GM18502 (cell line): ENCODE results near the gene RTP2.

Experiments used
- ATAC-seq: cut with Tn5 transposase; IDR thresholded peaks from one replicate; pipeline ENCODE4 v1.9.1; 2021; ENCODE audit warnings: mild to moderate bottlenecking; ENCODE audit not compliant: unreplicated experiment, poor library complexity

The RTP2 gene

GRCh38 chr3:187739094-187739560 lies 36.8 kb upstream of the RTP2 start:
- no peak for ATAC-seq

DNA sequence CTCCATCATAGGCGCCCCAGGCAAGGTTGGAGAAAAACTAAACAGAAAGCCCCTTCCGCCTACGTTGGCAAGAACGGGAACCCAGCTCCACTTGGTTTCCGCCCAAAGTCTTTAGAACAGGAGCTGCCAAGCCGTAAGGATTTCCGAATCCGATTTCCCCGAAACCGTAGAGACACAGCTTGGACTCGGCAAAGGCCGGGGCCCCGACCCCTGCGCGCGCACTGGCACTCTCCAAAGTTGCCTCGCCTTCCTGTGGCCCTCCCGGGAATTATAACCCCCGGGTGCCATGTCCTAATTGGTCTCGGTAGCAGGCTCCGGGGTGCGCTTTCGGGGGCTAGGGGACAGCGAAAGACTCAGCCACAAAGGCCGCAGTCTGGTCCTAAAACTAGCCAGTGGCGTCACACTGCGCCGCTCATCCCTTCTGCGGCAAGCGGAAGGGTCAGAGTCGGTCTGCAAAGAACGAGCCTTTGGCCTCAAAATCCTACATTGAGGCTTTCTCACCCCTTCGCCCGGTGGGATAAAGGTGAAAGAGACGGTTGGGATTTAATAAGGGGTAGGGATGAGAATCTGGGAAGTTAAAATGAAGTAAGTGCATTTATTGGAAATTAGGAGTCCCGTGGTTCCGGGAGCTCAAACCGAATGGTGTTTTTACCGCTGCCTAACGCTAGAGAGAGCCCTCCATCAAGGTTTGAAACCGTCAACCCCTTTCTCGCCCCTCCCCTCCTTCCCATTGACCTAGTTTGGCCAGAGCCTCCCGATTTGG lies 36.2 kb upstream of the RTP2 start:
- ATAC-seq = peak; percentile 66

DNA sequence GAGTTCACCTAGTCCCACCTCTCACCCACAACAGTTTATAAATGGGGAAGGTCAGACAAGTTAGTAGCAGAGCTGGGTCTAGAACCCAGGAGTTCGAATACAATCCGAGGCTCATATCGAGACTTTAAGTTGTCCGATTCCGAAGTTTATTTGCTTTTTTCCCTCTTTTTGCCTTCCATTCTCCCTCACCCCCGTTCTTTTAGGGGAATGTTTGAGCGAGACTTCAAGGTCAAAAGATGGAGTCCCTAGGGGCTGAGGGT lies 35.6 kb upstream of the RTP2 start:
- no peak for ATAC-seq

- ATAC-seq = no peak
Observed at GRCh38 chr3:187737368-187738070, 35.2 kb upstream of the RTP2 start.

DNA sequence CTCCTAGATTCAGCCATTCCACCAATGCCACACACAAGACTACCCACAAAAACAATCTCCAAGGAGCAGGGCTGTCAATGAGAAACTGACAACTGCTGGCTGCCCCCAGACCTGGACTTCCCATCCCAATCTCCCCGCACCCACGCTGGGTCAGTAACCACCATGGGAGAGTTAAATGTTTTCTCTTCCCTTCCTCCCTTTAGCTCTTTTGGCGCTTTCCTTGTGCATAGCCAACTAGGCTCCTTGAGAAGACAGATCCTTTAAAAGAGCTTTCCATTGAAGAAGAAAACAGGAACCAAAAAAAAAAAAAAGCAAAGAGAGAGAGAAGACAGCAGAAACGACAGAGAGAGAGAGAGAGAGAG lies 34.6 kb upstream of the RTP2 start:
- no peak for ATAC-seq

DNA sequence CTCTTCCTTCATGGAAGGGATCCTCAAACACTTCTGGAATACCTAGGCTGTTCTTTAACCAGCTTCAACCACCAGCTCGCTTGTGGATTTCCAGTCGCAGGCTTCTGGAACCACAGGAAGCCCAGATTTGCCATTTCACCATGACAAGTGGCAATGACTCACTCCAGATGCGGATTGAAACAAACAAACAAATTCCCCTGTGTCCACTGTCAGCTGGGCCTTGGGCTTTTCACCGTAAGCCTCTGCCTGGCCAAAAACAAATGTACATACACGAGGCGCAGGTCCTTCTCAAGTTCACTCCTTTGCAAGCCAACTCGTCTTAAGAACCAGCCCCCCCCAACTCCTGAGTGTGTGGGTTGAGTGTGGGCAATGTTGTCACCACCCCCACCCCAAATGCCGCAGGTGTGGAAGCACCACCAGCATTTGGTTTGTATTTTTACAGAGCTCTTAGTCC lies 34.1 kb upstream of the RTP2 start:
- ATAC-seq = no peak

- no peak for ATAC-seq
Observed at GRCh38 chr3:187735837-187736236, 33.5 kb upstream of the RTP2 start.

DNA sequence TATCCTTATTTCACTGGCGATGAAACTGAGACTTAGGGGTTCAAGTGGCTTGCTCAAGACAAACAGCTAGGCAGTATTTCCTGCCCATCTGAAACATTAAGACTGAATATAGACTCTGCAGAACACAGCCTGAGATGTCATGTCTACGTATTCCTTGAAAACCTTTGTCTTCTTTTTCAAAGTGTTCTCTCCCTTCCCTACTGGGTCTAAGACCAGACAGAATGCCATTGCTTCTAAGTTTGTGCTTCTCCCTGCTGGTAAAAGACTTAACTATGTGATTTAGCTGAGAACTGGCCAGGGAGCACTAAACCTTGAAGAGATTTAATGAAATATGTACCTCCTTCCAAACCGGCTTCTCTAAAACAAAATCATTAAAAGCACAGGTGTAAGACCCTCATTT lies 33.0 kb upstream of the RTP2 start:
- no peak for ATAC-seq

GRCh38 chr3:187734841-187735240 lies 32.5 kb upstream of the RTP2 start:
- no peak for ATAC-seq

DNA sequence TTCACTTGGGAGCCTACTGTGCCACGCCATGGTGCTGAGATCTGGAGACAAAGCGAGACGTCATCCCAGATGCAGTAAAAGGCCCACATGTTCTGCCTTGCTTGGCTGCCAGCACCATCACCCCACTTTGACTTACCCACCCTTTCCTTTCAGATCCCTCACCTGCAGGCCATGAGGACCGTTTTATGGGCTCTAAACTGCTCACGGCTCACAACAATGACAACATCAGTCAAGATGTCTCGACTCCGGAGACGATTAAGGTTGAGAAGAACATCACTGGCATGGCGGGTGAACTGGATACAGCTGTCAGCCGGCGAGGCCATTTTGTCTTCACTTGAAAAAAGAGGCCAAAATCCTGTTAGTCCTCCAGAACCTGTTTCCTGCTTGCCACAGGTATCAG lies 31.0 kb upstream of the RTP2 start:
- no peak for ATAC-seq

DNA sequence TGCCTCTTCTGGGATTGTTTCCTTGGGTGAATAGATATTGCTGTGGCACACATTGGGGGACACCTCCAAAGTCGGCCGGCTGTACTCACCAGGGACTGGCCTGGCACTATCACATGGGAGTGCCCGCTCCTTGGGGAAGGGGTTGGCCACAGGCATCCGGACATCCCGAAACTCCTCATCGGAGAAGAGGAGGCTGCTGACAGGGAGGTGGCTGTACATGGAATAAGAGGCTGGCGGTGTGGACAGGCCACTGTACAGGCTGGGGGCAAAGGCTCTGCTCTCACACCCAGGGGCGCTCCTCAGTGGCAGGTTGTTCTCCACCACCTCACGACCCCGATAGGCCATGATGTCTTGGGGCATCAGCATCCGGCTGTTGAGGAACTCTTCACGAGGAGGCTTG lies 27.2 kb upstream of the RTP2 start:
- no peak for ATAC-seq

DNA sequence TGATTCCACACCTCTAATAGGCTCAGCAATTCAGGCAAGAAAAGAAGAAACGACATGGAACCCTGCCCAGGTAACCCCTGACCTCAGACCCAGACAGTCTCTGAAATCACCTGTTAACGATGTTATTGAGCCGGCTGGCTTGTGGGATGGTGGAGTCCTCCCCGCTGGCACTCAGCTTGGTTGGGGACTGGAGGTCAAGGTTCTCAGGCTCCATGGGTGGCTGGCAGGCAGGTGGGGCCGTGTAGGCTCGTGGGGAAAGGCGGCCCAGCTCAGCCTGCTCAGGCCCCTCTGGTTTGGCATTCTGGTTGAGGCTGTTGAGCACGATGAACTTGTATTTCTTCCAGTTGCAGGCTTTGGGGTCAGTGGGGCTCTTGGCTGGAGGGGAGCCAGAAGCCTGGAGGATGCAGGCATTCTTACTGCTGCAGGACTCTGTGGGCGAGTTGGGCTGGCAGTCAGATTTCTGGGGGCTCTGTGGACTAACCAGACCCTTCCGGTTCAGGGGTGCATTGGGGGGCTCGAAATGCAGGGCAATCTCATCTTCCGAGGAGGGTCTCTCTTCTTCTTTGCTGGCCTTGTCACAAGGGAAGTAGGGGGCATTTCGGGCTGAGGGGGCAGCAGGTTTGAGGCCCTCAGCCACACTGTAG lies 26.7 kb upstream of the RTP2 start:
- no peak for ATAC-seq

DNA sequence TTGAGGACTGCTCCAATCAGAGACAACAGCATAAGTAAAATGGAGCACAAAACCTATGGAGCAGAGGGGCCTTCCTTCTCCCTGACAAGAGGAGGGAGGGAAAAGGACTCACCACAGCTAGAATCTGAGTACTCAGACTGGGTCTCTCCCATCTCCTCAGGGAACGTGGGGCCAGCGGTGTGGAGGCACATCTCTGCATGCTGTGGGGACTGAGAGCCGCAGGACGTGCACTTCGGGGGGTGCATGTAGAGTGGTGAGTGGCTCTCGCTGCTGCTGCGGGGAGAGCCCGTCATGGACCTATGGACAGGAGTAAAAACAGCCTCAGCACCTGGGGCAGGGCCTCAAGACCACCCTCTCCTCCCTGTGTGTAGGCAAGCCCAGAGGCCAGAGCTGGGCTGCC lies 25.9 kb upstream of the RTP2 start:
- ATAC-seq = no peak

- no peak for ATAC-seq
Observed at GRCh38 chr3:187726564-187726963, 24.2 kb upstream of the RTP2 start.

GRCh38 chr3:187725653-187726370 lies 23.5 kb upstream of the RTP2 start:
- ATAC-seq = no peak

GRCh38 chr3:187725224-187725623 lies 22.9 kb upstream of the RTP2 start:
- no peak for ATAC-seq

DNA sequence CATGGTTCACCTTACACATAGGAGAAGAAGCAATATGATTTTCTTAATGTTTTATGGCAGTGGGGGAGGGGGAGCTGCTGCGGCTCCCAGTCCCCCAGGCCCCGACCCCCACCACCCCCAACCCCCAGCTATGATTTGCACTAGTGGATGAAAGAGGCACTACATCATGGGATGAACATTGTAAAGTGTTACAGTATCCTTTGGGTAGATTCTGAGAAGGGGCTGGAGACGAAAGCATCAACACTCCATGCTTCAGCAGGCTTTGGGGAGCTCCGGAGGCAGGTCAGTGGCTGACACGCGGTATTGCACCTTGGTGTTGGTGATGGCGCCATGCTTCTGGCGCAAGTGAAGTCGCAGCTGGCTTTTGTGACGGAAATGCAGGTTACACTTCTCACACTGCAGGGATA lies 19.9 kb upstream of the RTP2 start:
- no peak for ATAC-seq

GRCh38 chr3:187721055-187721454 lies 18.7 kb upstream of the RTP2 start:
- no peak for ATAC-seq

DNA sequence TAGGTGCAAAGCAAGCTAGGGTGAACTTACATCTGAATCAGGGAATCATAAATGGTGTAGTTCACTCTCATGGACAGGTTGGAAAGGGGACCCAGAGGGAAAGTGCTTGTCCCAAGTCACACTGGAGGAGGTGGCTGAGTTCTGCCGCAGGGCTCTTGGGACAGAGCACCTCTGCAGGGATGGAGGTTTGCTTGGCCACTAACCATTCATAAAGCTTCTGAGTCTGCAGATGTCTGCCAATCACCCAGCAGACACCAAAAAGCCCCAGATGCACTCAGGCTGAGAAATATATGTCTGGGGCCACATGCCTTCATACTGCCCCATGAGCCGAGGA lies 17.9 kb upstream of the RTP2 start:
- no peak for ATAC-seq

DNA sequence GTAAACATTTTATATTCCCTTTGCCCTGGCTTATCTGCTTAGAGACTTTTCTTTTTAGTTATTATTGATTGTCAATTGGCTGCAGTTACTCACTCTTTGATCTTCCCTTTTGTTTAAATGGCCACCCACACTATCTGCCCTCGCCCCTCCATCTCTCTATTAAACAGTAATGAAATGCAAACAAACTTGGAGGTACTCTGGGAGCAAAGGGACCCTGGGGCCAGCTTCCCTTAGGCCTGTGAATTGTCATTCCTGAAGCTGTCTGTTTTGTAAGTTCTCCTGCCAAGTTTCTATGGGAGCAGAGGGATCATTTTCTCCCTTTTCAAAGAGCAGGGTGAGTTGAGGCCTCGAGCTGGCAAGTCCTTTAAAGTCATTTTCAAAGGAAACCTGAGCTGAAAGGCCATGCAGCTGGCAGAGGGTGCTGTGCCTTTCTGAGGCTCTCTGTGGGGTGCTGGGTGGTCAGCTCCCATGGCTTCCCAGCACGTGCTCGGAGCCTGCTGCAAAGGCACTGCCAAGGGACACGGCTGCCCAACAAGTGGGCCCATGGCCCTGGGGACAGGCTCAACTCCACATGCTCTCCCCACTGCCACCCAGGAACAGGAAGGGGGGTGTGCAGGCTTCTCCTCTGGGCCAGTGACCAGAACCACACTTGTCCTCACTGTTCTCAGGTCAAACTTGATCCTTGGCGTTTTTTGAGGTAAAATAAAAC lies 17.4 kb upstream of the RTP2 start:
- ATAC-seq = no peak

DNA sequence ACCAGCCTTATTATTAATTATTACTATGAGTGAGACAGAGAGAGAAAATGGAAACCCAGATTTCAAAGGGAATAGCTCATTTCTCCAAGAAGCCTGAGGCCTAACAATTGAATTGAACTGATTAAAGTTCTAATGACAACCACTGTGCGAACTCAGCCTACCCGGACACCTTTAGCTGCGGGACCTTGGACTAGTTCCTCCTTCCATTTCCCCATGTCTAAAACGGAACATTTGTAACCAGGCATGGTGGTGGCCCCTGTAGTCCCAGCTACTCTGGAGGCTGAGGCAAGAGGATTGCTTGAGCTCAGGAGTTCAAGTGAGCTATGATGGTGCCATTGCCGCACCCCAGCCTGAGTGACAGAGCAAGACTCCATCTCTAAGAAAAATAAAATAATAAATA lies 16.4 kb upstream of the RTP2 start:
- no peak for ATAC-seq
